Left ventricle myocardium inferior (tissue), 1 donor: ENCODE measurements around the gene RASGRP2. TPM values are rescaled to one million over a fixed set of nuclear protein-coding genes. Genes with fewer than 3 reads are reported as not detected.

Experiments used
- DNase-seq: peaks from one replicate; pipeline ENCODE4 v3.0.0-alpha.2; 2020
- H3K27ac ChIP-seq: fragments of 200-600 bp; replicated peaks from 2 replicates; pipeline ENCODE4 v1.8.0; 2021
- H3K27me3 ChIP-seq: fragments of 200-600 bp; 2 replicates; pipeline ENCODE4 v1.8.0; 2021; ENCODE audit warnings: low read depth
- H3K36me3 ChIP-seq: fragments of 200-600 bp; 2 replicates; pipeline ENCODE4 v1.8.0; 2021
- H3K4me1 ChIP-seq: fragments of 200-600 bp; 2 replicates; pipeline ENCODE4 v1.8.0; 2021
- H3K4me3 ChIP-seq: fragments of 200-600 bp; 2 replicates; pipeline ENCODE4 v1.8.0; 2021; ENCODE audit warnings: mild to moderate bottlenecking, moderate library complexity
- H3K9me3 ChIP-seq: fragments of 200-600 bp; replicated peaks from 2 replicates; pipeline ENCODE4 v1.8.0; 2021
- intact Hi-C: fragments of 100-400 bp; cut with micrococcal nuclease; formaldehyde crosslinking; loops from one replicate; pipeline ENCODE4 v1.11.0; 2022
- total RNA-seq: library from RNA; stranded (reverse); fragmentation: NEBNext Ultra II Directional; extraction: Animal tissue kit (Norgen Biotek cat#: 25700); gene quantifications from one replicate; pipeline ENCODE4 v1.2.1, GENCODE V29; 2021
- TF ChIP-seq, protein P1 (sequence below): fragments of 200-600 bp; IDR thresholded peaks from 2 replicates; pipeline ENCODE4 v1.8.0; 2021; ENCODE audit warnings: antibody characterized with exemption, mild to moderate bottlenecking, borderline replicate concordance
- donor health status: DM: no; HTN: yes; CAD: no; lungs with severe emphysema.

The RASGRP2 gene
- total RNA-seq, 1 donor from 2014 or later = 21.1 TPM

DNA sequence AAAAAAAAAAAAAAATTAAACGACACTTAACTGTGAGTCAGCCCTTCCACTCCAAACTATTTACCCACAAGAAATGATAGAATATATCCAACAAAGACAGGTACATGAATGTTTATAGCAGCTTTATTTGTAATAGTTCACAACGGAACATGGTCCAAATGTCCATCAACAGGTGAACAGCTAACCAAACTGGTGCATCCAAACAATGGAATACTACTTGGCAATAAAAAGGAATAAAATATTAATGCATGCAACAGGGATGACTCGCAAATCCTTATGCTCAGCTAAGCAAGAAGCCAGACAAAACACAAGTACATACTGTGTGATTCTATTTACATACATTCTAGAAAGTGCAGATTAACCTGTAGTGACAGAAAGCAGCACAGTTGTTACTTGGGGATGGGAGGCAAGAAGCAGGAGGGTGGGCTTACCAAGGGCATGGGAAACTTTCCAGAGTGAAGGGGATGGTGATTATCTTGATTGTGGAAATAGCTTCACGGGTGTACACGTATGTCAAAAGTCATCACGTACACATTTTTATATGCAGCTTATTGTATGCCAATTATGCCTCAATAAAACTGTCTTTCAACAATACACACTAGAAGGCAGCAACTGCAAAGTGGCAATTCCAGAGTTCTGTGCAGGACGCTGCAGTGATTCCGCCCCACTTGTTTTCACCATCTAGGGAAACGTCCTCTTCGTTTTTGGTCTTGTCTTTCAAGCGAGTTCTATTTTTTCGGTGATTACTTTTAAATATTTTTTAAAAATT is 41.1 kb upstream of the RASGRP2 start:
- intact Hi-C loops = no loop called here
- no peaks in the 10 kb centered on the region for H3K27me3 ChIP-seq
- H3K36me3 ChIP-seq = peaks cover 15% of the 10 kb centered on the region
- H3K27ac ChIP-seq = no peak overlapping the region
- no peak for DNase-seq
- H3K4me1 ChIP-seq = peaks cover under 1% of the 10 kb centered on the region
- no peaks in the 10 kb centered on the region for H3K9me3 ChIP-seq
- TF ChIP-seq, protein P1, sequence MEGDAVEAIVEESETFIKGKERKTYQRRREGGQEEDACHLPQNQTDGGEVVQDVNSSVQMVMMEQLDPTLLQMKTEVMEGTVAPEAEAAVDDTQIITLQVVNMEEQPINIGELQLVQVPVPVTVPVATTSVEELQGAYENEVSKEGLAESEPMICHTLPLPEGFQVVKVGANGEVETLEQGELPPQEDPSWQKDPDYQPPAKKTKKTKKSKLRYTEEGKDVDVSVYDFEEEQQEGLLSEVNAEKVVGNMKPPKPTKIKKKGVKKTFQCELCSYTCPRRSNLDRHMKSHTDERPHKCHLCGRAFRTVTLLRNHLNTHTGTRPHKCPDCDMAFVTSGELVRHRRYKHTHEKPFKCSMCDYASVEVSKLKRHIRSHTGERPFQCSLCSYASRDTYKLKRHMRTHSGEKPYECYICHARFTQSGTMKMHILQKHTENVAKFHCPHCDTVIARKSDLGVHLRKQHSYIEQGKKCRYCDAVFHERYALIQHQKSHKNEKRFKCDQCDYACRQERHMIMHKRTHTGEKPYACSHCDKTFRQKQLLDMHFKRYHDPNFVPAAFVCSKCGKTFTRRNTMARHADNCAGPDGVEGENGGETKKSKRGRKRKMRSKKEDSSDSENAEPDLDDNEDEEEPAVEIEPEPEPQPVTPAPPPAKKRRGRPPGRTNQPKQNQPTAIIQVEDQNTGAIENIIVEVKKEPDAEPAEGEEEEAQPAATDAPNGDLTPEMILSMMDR = no peak
- H3K4me3 ChIP-seq = no peak overlapping the region

DNA sequence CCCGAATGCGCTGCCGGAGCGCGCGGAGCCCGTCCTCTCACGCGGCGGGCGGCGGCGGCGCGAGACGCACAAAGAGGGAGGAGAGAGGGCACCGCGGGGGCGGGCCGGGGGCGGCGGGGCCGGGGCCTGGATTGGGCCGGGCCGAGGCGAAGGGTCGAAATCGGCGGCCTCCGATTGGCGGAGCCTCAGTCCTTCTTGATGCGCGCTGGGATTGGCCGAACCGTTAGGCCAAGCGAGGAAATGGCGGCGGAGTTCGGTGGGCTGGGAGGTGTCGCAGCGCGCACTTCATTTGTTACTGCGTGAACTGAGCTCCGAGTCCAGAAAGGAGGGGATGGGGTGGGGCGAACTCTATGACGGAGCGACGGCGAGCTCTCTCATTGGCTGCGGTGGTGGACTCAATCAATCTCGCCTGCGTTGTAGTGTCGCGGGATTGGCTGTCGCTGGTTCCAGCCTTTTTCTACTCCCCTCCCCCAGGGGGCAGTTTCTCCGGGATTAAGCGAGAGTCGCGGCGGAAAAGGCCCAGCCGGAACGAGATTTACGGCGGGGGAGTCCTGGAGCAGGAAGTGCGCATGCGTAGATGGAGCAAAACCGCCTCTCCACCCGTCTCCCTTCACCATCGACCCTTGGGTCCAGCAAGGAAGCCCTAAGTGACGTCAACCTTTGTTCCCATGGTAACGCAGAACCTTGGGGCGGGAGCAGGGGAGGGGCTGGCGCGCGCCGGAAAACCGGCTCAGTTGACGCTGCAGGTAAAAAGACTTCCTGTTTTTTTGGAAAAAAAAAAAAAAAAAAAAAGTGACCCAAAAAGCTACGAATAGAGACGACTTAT is 34.7 kb upstream of the RASGRP2 start, which contains the start of gene SF1:
SF1 (minus strand) TSS at position 70 of the 826 bp plus-strand sequence. CDS start 150 bp downstream, outside the sequence.
- peak; percentile 98 for DNase-seq
- H3K36me3 ChIP-seq = peaks cover 34% of the 10 kb centered on the region
- H3K4me1 ChIP-seq = peaks cover 50% of the 10 kb centered on the region
- peak within 1 kb of the TSS; percentile 82 for H3K4me3 ChIP-seq
- peak within 1 kb of the TSS; percentile 99 for H3K27ac ChIP-seq
- no peaks in the 10 kb centered on the region for H3K27me3 ChIP-seq
- H3K9me3 ChIP-seq = no peaks in the 10 kb centered on the region
- TF ChIP-seq, protein P1 = no peak
- intact Hi-C loops = no loop called here

DNA sequence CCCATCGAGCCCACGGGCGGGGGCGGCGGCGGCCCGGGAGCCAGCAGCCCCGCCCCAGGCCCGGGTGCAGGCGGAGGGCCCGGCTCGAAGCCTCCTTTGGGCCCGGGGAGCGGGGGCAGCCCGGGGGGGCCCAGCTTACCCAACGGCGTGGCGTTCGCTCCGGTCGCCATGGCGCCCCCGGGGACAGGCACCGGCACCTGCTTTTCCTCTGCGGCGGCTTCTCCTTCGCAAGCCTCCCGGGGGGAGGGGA is 34.2 kb upstream of the RASGRP2 start:
- TF ChIP-seq, protein P1 = no peak
- intact Hi-C loops = no loop called here
- Histone ChIP-seq H3K27ac (peak overlapping the region; percentile 99), H3K4me1 (peaks cover 55% of the 10 kb centered on the region), H3K27me3 (no peaks in the 10 kb centered on the region), H3K9me3 (no peaks in the 10 kb centered on the region), H3K36me3 (peaks cover 39% of the 10 kb centered on the region), H3K4me3 (peak overlapping the region; percentile 82)
- no peak for DNase-seq

DNA sequence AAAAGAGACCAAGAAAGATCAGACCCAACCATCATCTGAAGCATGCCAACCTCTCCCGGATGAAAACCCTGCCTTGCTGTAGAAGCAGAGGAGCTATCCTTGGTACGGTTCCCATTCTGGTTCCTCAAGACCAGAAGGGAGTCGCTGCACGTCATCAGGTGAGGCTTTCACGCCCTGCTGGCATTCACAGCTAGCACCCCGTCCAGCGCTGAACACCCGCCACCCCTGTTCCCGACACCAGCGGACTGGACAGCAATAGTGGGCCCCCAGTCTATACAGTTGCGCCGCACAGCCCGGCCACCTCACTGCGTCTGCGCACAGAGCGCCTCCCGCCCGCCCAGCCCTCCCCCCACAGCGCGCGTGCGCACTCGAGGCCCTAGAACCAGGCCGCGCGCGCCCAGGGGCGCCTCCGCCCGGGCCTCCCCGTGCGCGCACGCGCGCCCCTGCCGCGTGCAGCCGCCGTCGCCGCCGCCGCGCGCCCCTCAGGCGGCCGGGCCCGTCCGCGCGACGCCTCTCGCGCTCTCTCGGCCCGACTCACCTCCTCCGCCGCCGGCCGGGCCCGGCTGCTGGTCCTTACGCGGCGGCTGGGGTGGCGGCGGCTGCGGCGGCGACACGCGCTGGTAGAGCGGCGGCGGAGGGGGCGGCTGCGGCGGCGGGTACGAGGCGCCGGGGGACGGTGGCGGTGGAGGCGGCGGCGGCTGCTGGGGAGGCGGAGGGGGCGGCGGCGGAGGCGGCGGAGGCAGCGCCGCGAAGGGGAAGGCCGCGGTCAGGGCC is 33.7 kb upstream of the RASGRP2 start:
- H3K36me3 ChIP-seq = peaks cover 44% of the 10 kb centered on the region
- no peaks in the 10 kb centered on the region for H3K9me3 ChIP-seq
- peak; percentile 87 for DNase-seq
- intact Hi-C loops = no loop called here
- H3K27ac ChIP-seq = peak overlapping the region; percentile 99
- TF ChIP-seq, protein P1 = no peak
- H3K4me3 ChIP-seq = peak overlapping the region; percentile 82
- no peaks in the 10 kb centered on the region for H3K27me3 ChIP-seq
- peaks cover 60% of the 10 kb centered on the region for H3K4me1 ChIP-seq

DNA sequence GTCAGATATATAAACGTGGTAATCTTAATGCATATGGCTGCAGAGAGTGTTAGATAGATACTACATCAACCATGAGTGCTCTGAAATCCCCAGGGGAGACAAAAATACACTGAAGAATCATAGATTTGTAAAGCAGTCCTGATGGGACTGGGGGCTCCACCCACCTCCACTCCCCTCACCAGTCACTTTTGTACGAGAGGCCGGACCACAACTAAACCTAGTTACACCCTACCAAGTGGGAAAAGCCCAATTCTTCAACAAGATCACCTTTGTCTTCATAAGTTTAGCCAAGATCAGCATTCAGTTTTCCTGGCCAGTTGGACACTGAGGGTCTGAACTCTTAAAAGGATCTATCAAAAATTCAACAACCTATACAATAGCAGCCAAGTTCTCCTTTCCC is 32.9 kb upstream of the RASGRP2 start:
- Histone ChIP-seq H3K36me3 (peaks cover 52% of the 10 kb centered on the region), H3K9me3 (no peaks in the 10 kb centered on the region), H3K27me3 (no peaks in the 10 kb centered on the region), H3K4me1 (peaks cover 68% of the 10 kb centered on the region), H3K27ac (peak overlapping the region; percentile 99), H3K4me3 (peak overlapping the region; percentile 82)
- intact Hi-C loops = no loop called here
- DNase-seq = no peak
- TF ChIP-seq, protein P1 = no peak
